Measurements from ENCODE around the gene AP5B1.

AP5B1 gene

GRCh38 chr11:65780770-65781151 lies at the start of gene AP5B1:
AP5B1 (minus strand) TSS chr11:65780976; CDS start chr11:65780591, 385 bp downstream.
- DNase-seq = peak; percentile 62

- DNase-seq = no peak
Measured at GRCh38 chr11:65829459-65829858, 48.7 kb upstream of the AP5B1 start.

- no peak for DNase-seq
Measured at GRCh38 chr11:65826984-65827735, 46.4 kb upstream of the AP5B1 start.

- no peak for DNase-seq
Measured at GRCh38 chr11:65822776-65823528, 42.2 kb upstream of the AP5B1 start.

GRCh38 chr11:65821107-65821506 lies 40.3 kb upstream of the AP5B1 start:
- no peak for DNase-seq

GRCh38 chr11:65817835-65818680 lies 37.3 kb upstream of the AP5B1 start:
- peak; percentile 91 for DNase-seq

GRCh38 chr11:65817312-65817834 lies 36.6 kb upstream of the AP5B1 start:
- no peak for DNase-seq

- DNase-seq = no peak
Measured at GRCh38 chr11:65816696-65817095, 35.9 kb upstream of the AP5B1 start.

GRCh38 chr11:65814986-65815565 lies 34.3 kb upstream of the AP5B1 start:
- DNase-seq = no peak

GRCh38 chr11:65814131-65814985 lies 33.6 kb upstream of the AP5B1 start:
- peak; percentile 13 for DNase-seq

- DNase-seq = no peak
Measured at GRCh38 chr11:65811764-65812475, 31.1 kb upstream of the AP5B1 start.

- no peak for DNase-seq
Measured at GRCh38 chr11:65810046-65810868, 29.5 kb upstream of the AP5B1 start.

GRCh38 chr11:65809496-65809895 lies 28.7 kb upstream of the AP5B1 start:
- no peak for DNase-seq

GRCh38 chr11:65808744-65809341 lies 28.1 kb upstream of the AP5B1 start:
- no peak for DNase-seq

GRCh38 chr11:65806979-65807378 lies 26.2 kb upstream of the AP5B1 start:
- no peak for DNase-seq

- DNase-seq = no peak
Measured at GRCh38 chr11:65803797-65804492, 23.2 kb upstream of the AP5B1 start.

- DNase-seq = no peak
Measured at GRCh38 chr11:65802841-65803240, 22.1 kb upstream of the AP5B1 start.

- no peak for DNase-seq
Measured at GRCh38 chr11:65801153-65801987, 20.6 kb upstream of the AP5B1 start.

Data from T1000 (cell line).